A549 (cell line): ENCODE measurements around the gene NOXA1. TPM values are rescaled to one million over a fixed set of nuclear protein-coding genes. Genes with fewer than 3 reads are reported as not detected.

Experiments
- polyA plus RNA-seq, 4 experiments: library from polyadenylated mRNA; depleted of rRNA in 3 of 4; stranded (reverse); fragments of >200 nt; fragmentation: RNase III in 1 of 4; extraction: RNeasy Plus Mini Kit Qiagen cat#74134 plus additional on column Dnase treatment in 1 of 4; gene quantifications; 2 replicates in 3 of 4; 3 replicates in 1 of 4; pipeline ENCODE4 v1.2.3, GENCODE V29; 2011 to 2017

Gene NOXA1
- polyA plus RNA-seq, 2 of the 4 experiments (the other 2 are of a cell fraction): 0.44 to 1.5 TPM

Other genes with a start within 250 kb of the NOXA1 start
- gene ANAPC2, start 234.8 kb upstream of the NOXA1 start, polyA plus RNA-seq (2011; rRNA removed): 17.5 and 22.3 TPM in 2 replicates
- gene ANAPC2, start 234.8 kb upstream of the NOXA1 start, polyA plus RNA-seq (2017; fragmentation: RNase III; extraction: RNeasy Plus Mini Kit Qiagen cat#74134 plus additional on column Dnase treatment): 35.4 to 40.7 TPM (median 39.9 TPM) in 3 replicates
- gene SSNA1, start 234.7 kb upstream of the NOXA1 start, polyA plus RNA-seq (2011; rRNA removed): 52.6 and 54.1 TPM in 2 replicates
- gene SSNA1, start 234.7 kb upstream of the NOXA1 start, polyA plus RNA-seq (2017; fragmentation: RNase III; extraction: RNeasy Plus Mini Kit Qiagen cat#74134 plus additional on column Dnase treatment): 89.2 to 102 TPM (median 102 TPM) in 3 replicates
- 2.1 and 2.4 TPM in 2 replicates for gene TPRN, start 222.7 kb upstream of the NOXA1 start, polyA plus RNA-seq (2011; rRNA removed)
- 5.3 to 6.5 TPM (median 6.3 TPM) in 3 replicates for gene TPRN, start 222.7 kb upstream of the NOXA1 start, polyA plus RNA-seq (2017; fragmentation: RNase III; extraction: RNeasy Plus Mini Kit Qiagen cat#74134 plus additional on column Dnase treatment)
- gene TMEM203, start 217.7 kb upstream of the NOXA1 start, polyA plus RNA-seq (2011; rRNA removed): 47.3 and 51.8 TPM in 2 replicates
- 29.2 to 31.0 TPM (median 31.0 TPM) in 3 replicates for gene TMEM203, start 217.7 kb upstream of the NOXA1 start, polyA plus RNA-seq (2017; fragmentation: RNase III; extraction: RNeasy Plus Mini Kit Qiagen cat#74134 plus additional on column Dnase treatment)
- gene NDOR1, start 217.7 kb upstream of the NOXA1 start, polyA plus RNA-seq (2011; rRNA removed): 5.6 and 6.4 TPM in 2 replicates
- 17.9 to 19.5 TPM (median 17.9 TPM) in 3 replicates for gene NDOR1, start 217.7 kb upstream of the NOXA1 start, polyA plus RNA-seq (2017; fragmentation: RNase III; extraction: RNeasy Plus Mini Kit Qiagen cat#74134 plus additional on column Dnase treatment)
- 0.06 and 0.29 TPM in 2 replicates for gene RNF208, start 201.2 kb upstream of the NOXA1 start, polyA plus RNA-seq (2011; rRNA removed)
- gene RNF208, start 201.2 kb upstream of the NOXA1 start, polyA plus RNA-seq (2017; fragmentation: RNase III; extraction: RNeasy Plus Mini Kit Qiagen cat#74134 plus additional on column Dnase treatment): 1.0 to 1.7 TPM (median 1.7 TPM) in 3 replicates
- gene CYSRT1, start 198.2 kb upstream of the NOXA1 start, polyA plus RNA-seq (2011; rRNA removed): 0.30 and 0.32 TPM in 2 replicates
- 0.81 to 1.0 TPM (median 0.87 TPM) in 3 replicates for gene CYSRT1, start 198.2 kb upstream of the NOXA1 start, polyA plus RNA-seq (2017; fragmentation: RNase III; extraction: RNeasy Plus Mini Kit Qiagen cat#74134 plus additional on column Dnase treatment)
- gene RNF224, start 195.9 kb upstream of the NOXA1 start, polyA plus RNA-seq (2011; rRNA removed): not detected in 2 replicates
- gene RNF224, start 195.9 kb upstream of the NOXA1 start, polyA plus RNA-seq (2017; fragmentation: RNase III; extraction: RNeasy Plus Mini Kit Qiagen cat#74134 plus additional on column Dnase treatment): 0.04 to 0.07 TPM (median 0.07 TPM) in 3 replicates
- not detected in 2 replicates for gene SLC34A3, start 192.5 kb upstream of the NOXA1 start, polyA plus RNA-seq (2011; rRNA removed)
- 0.04 to 0.05 TPM (median 0.05 TPM) in 3 replicates for gene SLC34A3, start 192.5 kb upstream of the NOXA1 start, polyA plus RNA-seq (2017; fragmentation: RNase III; extraction: RNeasy Plus Mini Kit Qiagen cat#74134 plus additional on column Dnase treatment)
- 256 and 268 TPM in 2 replicates for gene TUBB4B, start 182.1 kb upstream of the NOXA1 start, polyA plus RNA-seq (2011; rRNA removed)
- 646 to 795 TPM (median 671 TPM) in 3 replicates for gene TUBB4B, start 182.1 kb upstream of the NOXA1 start, polyA plus RNA-seq (2017; fragmentation: RNase III; extraction: RNeasy Plus Mini Kit Qiagen cat#74134 plus additional on column Dnase treatment)
- not detected in 2 replicates for gene STPG3, start 172.1 kb upstream of the NOXA1 start, polyA plus RNA-seq (2011; rRNA removed)
- gene STPG3, start 172.1 kb upstream of the NOXA1 start, polyA plus RNA-seq (2017; fragmentation: RNase III; extraction: RNeasy Plus Mini Kit Qiagen cat#74134 plus additional on column Dnase treatment): not detected in 3 replicates
- gene NELFB, start 168.1 kb upstream of the NOXA1 start, polyA plus RNA-seq (2011; rRNA removed): 31.8 and 33.8 TPM in 2 replicates
- gene NELFB, start 168.1 kb upstream of the NOXA1 start, polyA plus RNA-seq (2017; fragmentation: RNase III; extraction: RNeasy Plus Mini Kit Qiagen cat#74134 plus additional on column Dnase treatment): 44.4 to 46.3 TPM (median 45.3 TPM) in 3 replicates
- gene TOR4A, start 145.7 kb upstream of the NOXA1 start, polyA plus RNA-seq (2011; rRNA removed): 8.7 and 9.8 TPM in 2 replicates
- gene TOR4A, start 145.7 kb upstream of the NOXA1 start, polyA plus RNA-seq (2017; fragmentation: RNase III; extraction: RNeasy Plus Mini Kit Qiagen cat#74134 plus additional on column Dnase treatment): 15.6 to 18.6 TPM (median 17.5 TPM) in 3 replicates
- 3.2 and 5.1 TPM in 2 replicates for gene NRARP, start 121.1 kb upstream of the NOXA1 start, polyA plus RNA-seq (2011; rRNA removed)
- gene NRARP, start 121.1 kb upstream of the NOXA1 start, polyA plus RNA-seq (2017; fragmentation: RNase III; extraction: RNeasy Plus Mini Kit Qiagen cat#74134 plus additional on column Dnase treatment): 1.3 to 1.4 TPM (median 1.3 TPM) in 3 replicates
- gene EXD3, start 231 bp upstream of the NOXA1 start, polyA plus RNA-seq (2011; rRNA removed): 3.3 and 3.4 TPM in 2 replicates
- 4.0 to 5.4 TPM (median 4.5 TPM) in 3 replicates for gene EXD3, start 231 bp upstream of the NOXA1 start, polyA plus RNA-seq (2017; fragmentation: RNase III; extraction: RNeasy Plus Mini Kit Qiagen cat#74134 plus additional on column Dnase treatment)
- gene ENTPD8, start 18.0 kb downstream of the NOXA1 start, polyA plus RNA-seq (2011; rRNA removed): 0.18 and 0.22 TPM in 2 replicates
- gene ENTPD8, start 18.0 kb downstream of the NOXA1 start, polyA plus RNA-seq (2017; fragmentation: RNase III; extraction: RNeasy Plus Mini Kit Qiagen cat#74134 plus additional on column Dnase treatment): 0.21 to 0.41 TPM (median 0.36 TPM) in 3 replicates
- gene NSMF, start 35.9 kb downstream of the NOXA1 start, polyA plus RNA-seq (2011; rRNA removed): 16.0 and 20.0 TPM in 2 replicates
- 29.2 to 35.0 TPM (median 33.0 TPM) in 3 replicates for gene NSMF, start 35.9 kb downstream of the NOXA1 start, polyA plus RNA-seq (2017; fragmentation: RNase III; extraction: RNeasy Plus Mini Kit Qiagen cat#74134 plus additional on column Dnase treatment)
- gene PNPLA7, start 127.0 kb downstream of the NOXA1 start, polyA plus RNA-seq (2011; rRNA removed): 0.31 and 0.58 TPM in 2 replicates
- 0.92 to 1.3 TPM (median 1.1 TPM) in 3 replicates for gene PNPLA7, start 127.0 kb downstream of the NOXA1 start, polyA plus RNA-seq (2017; fragmentation: RNase III; extraction: RNeasy Plus Mini Kit Qiagen cat#74134 plus additional on column Dnase treatment)
- 19.2 and 19.7 TPM in 2 replicates for gene MRPL41, start 128.5 kb downstream of the NOXA1 start, polyA plus RNA-seq (2011; rRNA removed)
- 51.0 to 54.4 TPM (median 52.4 TPM) in 3 replicates for gene MRPL41, start 128.5 kb downstream of the NOXA1 start, polyA plus RNA-seq (2017; fragmentation: RNase III; extraction: RNeasy Plus Mini Kit Qiagen cat#74134 plus additional on column Dnase treatment)
- 26.7 and 28.2 TPM in 2 replicates for gene DPH7, start 155.5 kb downstream of the NOXA1 start, polyA plus RNA-seq (2011; rRNA removed)
- 28.8 to 35.2 TPM (median 33.4 TPM) in 3 replicates for gene DPH7, start 155.5 kb downstream of the NOXA1 start, polyA plus RNA-seq (2017; fragmentation: RNase III; extraction: RNeasy Plus Mini Kit Qiagen cat#74134 plus additional on column Dnase treatment)
- gene ZMYND19, start 167.1 kb downstream of the NOXA1 start, polyA plus RNA-seq (2011; rRNA removed): 16.0 and 19.6 TPM in 2 replicates
- 35.7 to 38.7 TPM (median 37.5 TPM) in 3 replicates for gene ZMYND19, start 167.1 kb downstream of the NOXA1 start, polyA plus RNA-seq (2017; fragmentation: RNase III; extraction: RNeasy Plus Mini Kit Qiagen cat#74134 plus additional on column Dnase treatment)
- 20.7 and 23.8 TPM in 2 replicates for gene ARRDC1, start 182.3 kb downstream of the NOXA1 start, polyA plus RNA-seq (2011; rRNA removed)
- 20.6 to 22.5 TPM (median 22.0 TPM) in 3 replicates for gene ARRDC1, start 182.3 kb downstream of the NOXA1 start, polyA plus RNA-seq (2017; fragmentation: RNase III; extraction: RNeasy Plus Mini Kit Qiagen cat#74134 plus additional on column Dnase treatment)
- gene EHMT1, start 195.6 kb downstream of the NOXA1 start, polyA plus RNA-seq (2011; rRNA removed): 33.6 and 41.3 TPM in 2 replicates
- gene EHMT1, start 195.6 kb downstream of the NOXA1 start, polyA plus RNA-seq (2017; fragmentation: RNase III; extraction: RNeasy Plus Mini Kit Qiagen cat#74134 plus additional on column Dnase treatment): 45.6 to 52.9 TPM (median 48.0 TPM) in 3 replicates